ENCODE measurements around the gene GNG2.

GNG2 gene

GRCh38 chr14:51860164-51860824 is at the start of gene GNG2:
Gene GNG2 (plus strand): TSS chr14:51860612. CDS start chr14:51950679, 90,067 bp downstream.
- peak in 1 of 2 experiments; percentile 50 for DNase-seq (ENCODE audit: low read depth in 1 of 2, low spot score in 1 of 2)
- in situ Hi-C loops (cut with HindIII; ENCODE audit: low pct_unique_long_range_greater_than_20kb, low sequenced_read_pairs) = no loop called here
- TF ChIP-seq JUND (IDR thresholded peaks at IDR 0.05; ENCODE audit: low read depth) = no peak

- DNase-seq (ENCODE audit: low read depth in 1 of 2, low spot score in 1 of 2) = no peak
- in situ Hi-C loops (cut with HindIII; ENCODE audit: low pct_unique_long_range_greater_than_20kb, low sequenced_read_pairs) = no loop called here
- no peak for TF ChIP-seq JUND (IDR thresholded peaks at IDR 0.05; ENCODE audit: low read depth)
Observed at GRCh38 chr14:51811706-51812105, 48.7 kb upstream of the GNG2 start.

GRCh38 chr14:51816031-51816430 is 44.4 kb upstream of the GNG2 start:
- DNase-seq (ENCODE audit: low read depth in 1 of 2, low spot score in 1 of 2) = no peak
- in situ Hi-C loops (cut with HindIII; ENCODE audit: low pct_unique_long_range_greater_than_20kb, low sequenced_read_pairs) = no loop called here
- TF ChIP-seq JUND (IDR thresholded peaks at IDR 0.05; ENCODE audit: low read depth) = no peak

DNA sequence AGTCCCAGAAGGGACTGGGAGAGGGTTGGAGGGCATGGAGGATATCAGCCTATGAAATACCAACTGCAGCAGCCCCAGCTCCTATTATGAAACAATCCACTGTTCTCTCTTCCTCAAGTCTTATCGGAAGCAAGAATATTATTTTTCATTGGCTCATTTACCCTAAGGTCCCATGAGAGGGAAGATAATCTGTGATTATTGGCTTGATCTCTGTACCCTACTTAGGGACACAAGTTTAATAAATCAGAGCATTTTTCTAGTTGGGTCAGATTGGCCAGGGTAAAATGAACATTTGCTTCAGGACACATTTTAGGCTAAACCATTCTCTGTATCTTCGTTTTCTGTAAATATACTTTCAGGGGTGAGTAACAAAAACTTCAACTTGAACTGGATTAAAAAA is 43.1 kb upstream of the GNG2 start:
- no peak for TF ChIP-seq JUND (IDR thresholded peaks at IDR 0.05; ENCODE audit: low read depth)
- in situ Hi-C loops (cut with HindIII; ENCODE audit: low pct_unique_long_range_greater_than_20kb, low sequenced_read_pairs) = no loop called here
- no peak for DNase-seq (ENCODE audit: low read depth in 1 of 2, low spot score in 1 of 2)

DNA sequence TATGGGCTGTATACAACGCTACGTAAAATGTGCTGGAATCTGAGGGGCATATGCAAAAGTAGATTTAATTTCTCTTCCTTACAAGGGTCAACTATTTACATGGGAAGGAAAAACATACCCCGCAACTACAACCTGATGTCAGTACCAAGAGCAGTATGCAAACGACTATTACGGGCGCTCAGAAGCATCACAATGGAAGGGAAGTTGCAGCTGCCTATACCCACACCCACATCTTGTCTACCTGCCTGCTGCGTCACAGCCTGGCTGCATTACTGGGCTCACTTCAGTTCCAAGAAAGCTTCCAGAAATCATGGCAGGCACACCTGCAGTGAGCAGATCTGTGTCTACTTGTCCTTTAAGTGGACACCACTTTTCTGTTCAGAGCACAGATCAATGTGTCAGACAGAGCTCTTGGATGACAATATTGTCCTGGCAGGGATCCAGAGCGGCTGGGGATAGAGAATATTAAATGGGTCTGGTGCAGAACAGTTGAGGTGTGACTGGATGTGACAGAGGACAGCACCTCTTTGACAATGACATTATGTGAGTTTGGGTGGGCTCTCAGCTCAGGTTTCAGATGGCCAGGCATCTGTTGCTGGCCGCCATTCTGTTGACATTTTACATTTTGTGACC is 41.5 kb upstream of the GNG2 start:
- DNase-seq (ENCODE audit: low read depth in 1 of 2, low spot score in 1 of 2) = peak in 1 of 2 experiments; percentile 12
- in situ Hi-C loops (cut with HindIII; ENCODE audit: low pct_unique_long_range_greater_than_20kb, low sequenced_read_pairs) = no loop called here
- TF ChIP-seq JUND (IDR thresholded peaks at IDR 0.05; ENCODE audit: low read depth) = no peak

- in situ Hi-C loops (cut with HindIII; ENCODE audit: low pct_unique_long_range_greater_than_20kb, low sequenced_read_pairs) = no loop called here
- TF ChIP-seq JUND (IDR thresholded peaks at IDR 0.05; ENCODE audit: low read depth) = no peak
- no peak for DNase-seq (ENCODE audit: low read depth in 1 of 2, low spot score in 1 of 2)
Observed at GRCh38 chr14:51821822-51822221, 38.6 kb upstream of the GNG2 start.

DNA sequence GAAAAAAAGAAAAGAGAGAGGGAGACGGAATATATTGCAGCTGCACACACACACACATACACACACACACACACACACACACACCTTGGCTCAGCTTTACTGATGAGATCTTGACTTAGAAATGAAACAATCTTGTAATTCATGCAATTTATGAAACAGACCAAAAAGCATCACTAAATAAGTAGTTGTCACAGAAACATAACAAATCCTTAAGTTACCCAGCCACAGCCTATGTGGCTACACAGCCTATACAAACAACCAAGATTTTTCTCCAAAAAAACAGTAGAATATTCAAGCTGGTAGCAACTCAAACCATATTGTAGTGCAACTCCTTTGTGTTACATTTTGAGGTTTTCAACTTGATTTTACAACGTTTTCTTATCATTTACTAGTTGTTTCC is 37.9 kb upstream of the GNG2 start:
- DNase-seq (ENCODE audit: low read depth in 1 of 2, low spot score in 1 of 2) = no peak
- no peak for TF ChIP-seq JUND (IDR thresholded peaks at IDR 0.05; ENCODE audit: low read depth)
- in situ Hi-C loops (cut with HindIII; ENCODE audit: low pct_unique_long_range_greater_than_20kb, low sequenced_read_pairs) = no loop called here

GRCh38 chr14:51823706-51824105 is 36.7 kb upstream of the GNG2 start:
- DNase-seq (ENCODE audit: low read depth in 1 of 2, low spot score in 1 of 2) = no peak
- in situ Hi-C loops (cut with HindIII; ENCODE audit: low pct_unique_long_range_greater_than_20kb, low sequenced_read_pairs) = no loop called here
- no peak for TF ChIP-seq JUND (IDR thresholded peaks at IDR 0.05; ENCODE audit: low read depth)

- DNase-seq (ENCODE audit: low read depth in 1 of 2, low spot score in 1 of 2) = no peak
- in situ Hi-C loops (cut with HindIII; ENCODE audit: low pct_unique_long_range_greater_than_20kb, low sequenced_read_pairs) = no loop called here
- TF ChIP-seq JUND (IDR thresholded peaks at IDR 0.05; ENCODE audit: low read depth) = no peak
Observed at GRCh38 chr14:51824191-51824590, 36.2 kb upstream of the GNG2 start.

GRCh38 chr14:51825926-51826325 is 34.5 kb upstream of the GNG2 start:
- DNase-seq (ENCODE audit: low read depth in 1 of 2, low spot score in 1 of 2) = no peak
- no peak for TF ChIP-seq JUND (IDR thresholded peaks at IDR 0.05; ENCODE audit: low read depth)
- in situ Hi-C loops (cut with HindIII; ENCODE audit: low pct_unique_long_range_greater_than_20kb, low sequenced_read_pairs) = no loop called here

- in situ Hi-C loops (cut with HindIII; ENCODE audit: low pct_unique_long_range_greater_than_20kb, low sequenced_read_pairs) = no loop called here
- DNase-seq (ENCODE audit: low read depth in 1 of 2, low spot score in 1 of 2) = no peak
- TF ChIP-seq JUND (IDR thresholded peaks at IDR 0.05; ENCODE audit: low read depth) = no peak
Observed at GRCh38 chr14:51828017-51828797, 32.2 kb upstream of the GNG2 start.

GRCh38 chr14:51834240-51834639 is 26.2 kb upstream of the GNG2 start:
- no peak for TF ChIP-seq JUND (IDR thresholded peaks at IDR 0.05; ENCODE audit: low read depth)
- DNase-seq (ENCODE audit: low read depth in 1 of 2, low spot score in 1 of 2) = no peak
- in situ Hi-C loops (cut with HindIII; ENCODE audit: low pct_unique_long_range_greater_than_20kb, low sequenced_read_pairs) = no loop called here

DNA sequence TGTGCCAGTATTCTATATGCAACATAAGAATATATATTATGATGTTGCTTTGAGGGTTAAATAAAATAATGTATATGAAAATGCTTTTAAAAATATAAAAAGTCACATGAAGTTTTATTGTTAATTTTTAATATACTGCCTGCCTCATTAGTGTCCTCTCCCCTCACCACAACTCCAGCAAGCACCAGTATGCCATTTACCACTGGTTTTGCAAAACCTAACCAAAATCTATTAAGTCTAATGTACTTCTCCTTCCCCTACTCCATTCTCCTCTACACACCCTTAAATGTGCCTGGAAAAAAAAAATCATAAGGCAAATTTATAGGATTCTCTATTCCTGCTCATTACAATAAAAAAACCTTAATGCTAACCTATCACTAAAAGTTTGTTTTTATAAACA is 24.0 kb upstream of the GNG2 start:
- TF ChIP-seq JUND (IDR thresholded peaks at IDR 0.05; ENCODE audit: low read depth) = no peak
- no peak for DNase-seq (ENCODE audit: low read depth in 1 of 2, low spot score in 1 of 2)
- in situ Hi-C loops (cut with HindIII; ENCODE audit: low pct_unique_long_range_greater_than_20kb, low sequenced_read_pairs) = no loop called here
